IMR-90 (cell line): Measurements from ENCODE around the gene ACTA2. TPM values are rescaled to one million over a fixed set of nuclear protein-coding genes. Genes with fewer than 3 reads are reported as not detected.

Experiments used
- ATAC-seq: fragments of 200-7000 bp; cut with Tn5 transposase; 2 replicates; pipeline ENCODE4 v1.9.1; 2020; ENCODE audit warnings: low read depth, mild to moderate bottlenecking, moderate library complexity
- BruUV-seq: library from RNA; stranded (reverse); fragments of 400-500 nt; replicated peaks from 2 replicates; lab custom pipeline; 2021; lab: Mats Ljungman, UMichigan
- CTCF ChIA-PET: fragments of 300-600 bp; formaldehyde crosslinking; extraction: SDS; loops from one replicate; lab custom pipeline; 2021; ENCODE audit warnings: antibody characterized with exemption; lab: Yijun Ruan, JAX
- POLR2A ChIA-PET: fragments of 300-600 bp; sonication (Branson Sonifier 250); formaldehyde crosslinking; loops from one replicate; lab custom pipeline; 2022; ENCODE audit warnings: antibody characterized with exemption; ENCODE audit not compliant: unreplicated experiment; lab: Charles Lee
- DNase-seq: peaks from one replicate; pipeline ENCODE4 v3.0.0; 2013
- H2AFZ ChIP-seq: replicated peaks from 2 replicates; pipeline ENCODE3; 2013; ENCODE audit warnings: low read length, mild to moderate bottlenecking; ENCODE audit not compliant: poor library complexity
- H2AK5ac ChIP-seq: 2 replicates; pipeline ENCODE4 v1.6.1; 2013; ENCODE audit warnings: low read depth, low read length, inconsistent platforms
- H2AK9ac ChIP-seq: replicated peaks from 2 replicates; pipeline ENCODE3; 2013; ENCODE audit warnings: mild to moderate bottlenecking, low read depth, low read length, moderate library complexity; ENCODE audit not compliant: poor library complexity
- H2BK120ac ChIP-seq: 2 replicates; pipeline ENCODE4 v1.6.1; 2013; ENCODE audit warnings: low read depth, low read length, inconsistent platforms
- H2BK15ac ChIP-seq: 3 replicates; pipeline ENCODE4 v1.6.1; 2013; ENCODE audit warnings: low read depth, low read length, inconsistent platforms
- H2BK20ac ChIP-seq: 2 replicates; pipeline ENCODE4 v1.6.1; 2013; ENCODE audit warnings: low read depth, mild to moderate bottlenecking, inconsistent platforms, low read length, moderate library complexity
- H2BK5ac ChIP-seq: 2 replicates; pipeline ENCODE4 v1.6.1; 2013; ENCODE audit warnings: mild to moderate bottlenecking, low read depth, low read length, inconsistent platforms; ENCODE audit not compliant: poor library complexity, severe bottlenecking
- H3K14ac ChIP-seq: replicated peaks from 2 replicates; pipeline ENCODE4 v1.6.1; 2013; ENCODE audit warnings: low read depth, low read length, inconsistent platforms
- H3K18ac ChIP-seq: 2 replicates; pipeline ENCODE4 v1.6.1; 2013; ENCODE audit warnings: low read depth, low read length, control low read depth
- H3K23ac ChIP-seq: 2 replicates; pipeline ENCODE4 v1.6.1; 2013; ENCODE audit warnings: low read depth, low read length, inconsistent platforms
- H3K27ac ChIP-seq: 2 replicates; pipeline ENCODE4 v1.5.1; 2013; ENCODE audit warnings: mild to moderate bottlenecking, control low read depth, low read length; ENCODE audit not compliant: insufficient read depth
- H3K27me3 ChIP-seq: 2 replicates; pipeline ENCODE4 v1.6.1; 2013; ENCODE audit warnings: low read length; ENCODE audit not compliant: control insufficient read depth, insufficient read depth
- H3K36me3 ChIP-seq: 2 replicates; pipeline ENCODE4 v1.6.1; 2013; ENCODE audit warnings: low read length, mixed read lengths; ENCODE audit not compliant: control insufficient read depth, insufficient read depth
- H3K4ac ChIP-seq: 2 replicates; pipeline ENCODE4 v1.6.1; 2013; ENCODE audit warnings: low read depth, low read length, inconsistent platforms
- H3K4me1 ChIP-seq: 2 replicates; pipeline ENCODE4 v1.6.1; 2013; ENCODE audit warnings: low read length, mixed read lengths; ENCODE audit not compliant: control insufficient read depth, insufficient read depth
- H3K4me2 ChIP-seq: 2 replicates; pipeline ENCODE4 v1.6.1; 2013; ENCODE audit warnings: low read depth, mild to moderate bottlenecking, control low read depth, low read length, moderate library complexity
- H3K4me3 ChIP-seq: 2 replicates; pipeline ENCODE4 v1.5.1; 2013; ENCODE audit warnings: low read depth, mild to moderate bottlenecking, control low read depth, low read length, moderate library complexity; ENCODE audit not compliant: insufficient read depth
- H3K56ac ChIP-seq: 2 replicates; pipeline ENCODE4 v1.6.1; 2013; ENCODE audit warnings: low read length, inconsistent platforms; ENCODE audit not compliant: insufficient read depth; ENCODE audit errors: extremely low read depth
- H3K79me1 ChIP-seq, 2 experiments: 2 replicates each; pipeline ENCODE4 v1.6.1; 2013; ENCODE audit warnings: low read length in 2 of 2, inconsistent platforms in 1 of 2, low read depth in 1 of 2
- H3K9ac ChIP-seq: 2 replicates; pipeline ENCODE4 v1.6.1; 2013; ENCODE audit warnings: low read depth, low read length, control low read depth
- H3K9me1 ChIP-seq: 2 replicates; pipeline ENCODE4 v1.6.1; 2013; ENCODE audit warnings: low read length, inconsistent platforms; ENCODE audit not compliant: insufficient read depth
- H3K9me3 ChIP-seq: 2 replicates; pipeline ENCODE4 v1.6.1; 2013; ENCODE audit warnings: low read length; ENCODE audit not compliant: control insufficient read depth, insufficient read depth
- H4K20me1 ChIP-seq: 2 replicates; pipeline ENCODE4 v1.6.1; 2013; ENCODE audit warnings: low read length, inconsistent platforms; ENCODE audit not compliant: insufficient read depth
- H4K5ac ChIP-seq: 2 replicates; pipeline ENCODE4 v1.6.1; 2013; ENCODE audit warnings: mild to moderate bottlenecking, low read depth, low read length, control low read depth
- H4K8ac ChIP-seq, 2 experiments: 2 replicates each; pipeline ENCODE4 v1.6.1; 2013; ENCODE audit warnings: low read depth in 2 of 2, low read length in 2 of 2, control low read depth in 1 of 2, inconsistent platforms in 1 of 2
- H4K91ac ChIP-seq: 2 replicates; pipeline ENCODE4 v1.6.1; 2013; ENCODE audit warnings: low read depth, low read length, inconsistent platforms; ENCODE audit not compliant: insufficient read depth
- RCOR1 ChIP-seq: IDR thresholded peaks from 2 replicates; pipeline ENCODE4 v1.6.1; 2012; ENCODE audit warnings: mild to moderate bottlenecking, low read length, improper control_type of control experiment; ENCODE audit not compliant: insufficient replicate concordance
- SMC3 ChIP-seq: fragments of 150-350 bp; IDR thresholded peaks from 2 replicates; pipeline ENCODE4 v1.6.1; 2016; ENCODE audit warnings: low read depth, mild to moderate bottlenecking, antibody characterized with exemption, low read length, moderate library complexity
- WGBS, 2 experiments: methylation state at CpG; one replicate each; pipeline versions ENCODE4 v1.1.5 to v1.1.7; 2013; ENCODE audit warnings: missing lambda C conversion rate in 2 of 2; ENCODE audit not compliant: insufficient read length in 1 of 2; ENCODE audit errors: extremely low coverage in 2 of 2; 5-methylcytosine and 5-hydroxymethylcytosine counted together
- dilution Hi-C: fragments of 300-500 bp; cut with HindIII; formaldehyde crosslinking; loops from one replicate; pipeline ENCODE4 v1.14.3; 2018; ENCODE audit warnings: low sequenced_read_pairs; ENCODE audit not compliant: unreplicated experiment
- in situ Hi-C: fragments of 300-500 bp; cut with MboI; formaldehyde crosslinking; loops from 3 replicates; pipeline ENCODE4 v1.14.3; 2019; ENCODE audit warnings: low sequenced_read_pairs, inconsistent platforms, mixed read lengths
- intact Hi-C: fragments of 100-400 bp; cut with micrococcal nuclease; formaldehyde crosslinking; loops from 2 replicates; pipeline ENCODE4 v1.10.0; 2022
- polyA plus RNA-seq, 3 experiments: library from polyadenylated mRNA; depleted of rRNA; stranded (reverse); fragments of >200 nt; gene quantifications; 2 replicates each; pipeline ENCODE4 v1.2.3, GENCODE V29; 2012; ENCODE audit warnings: low replicate concordance in 1 of 3
- total RNA-seq: library from RNA; depleted of rRNA; stranded (reverse); fragments of >200 nt; gene quantifications from 2 replicates; pipeline ENCODE4 v1.2.3, GENCODE V29; 2012

Gene ACTA2
- total and polyA plus RNA-seq, 2 of the 4 experiments (the other 2 are of a cell fraction): 978 to 1,235 TPM

DNA sequence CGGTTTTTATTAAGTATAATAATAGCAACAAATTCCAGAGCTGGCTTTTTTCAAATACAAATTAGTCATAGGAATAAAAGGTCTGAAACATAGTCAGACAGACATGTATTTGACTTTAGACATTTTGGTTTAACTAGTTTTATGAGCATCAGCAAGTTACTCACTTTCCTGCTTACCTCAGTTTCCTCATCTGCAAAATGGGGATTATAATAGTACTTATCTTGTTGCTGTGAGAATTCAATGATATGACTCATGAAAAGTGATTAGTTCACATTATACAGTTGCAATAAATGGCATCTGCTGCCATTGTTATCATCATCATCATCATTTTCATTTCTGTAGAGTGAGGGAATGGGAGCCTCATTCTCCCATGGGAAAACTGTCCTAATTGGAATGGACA lies 33.5 kb downstream of the ACTA2 start:
- Histone ChIP-seq H3K9me1 (peaks cover 17% of the 10 kb centered on the region), H3K36me3 (peaks cover 15% of the 10 kb centered on the region), H4K91ac (peak overlapping the region; percentile 53; the same call in 1 of the 2 replicates), H2AK9ac (no peak overlapping the region), H3K27me3 (no peaks in the 10 kb centered on the region), H2AK5ac (peak overlapping the region; percentile 57), H3K79me1 (peaks cover 25 to 54% of the 10 kb centered on the region in 2 experiments), H2BK20ac (peak overlapping the region; percentile 96), H3K9ac (no peak overlapping the region), H2AFZ (no peak overlapping the region), H2BK120ac (peak overlapping the region; percentile 91), H3K18ac (peak overlapping the region; percentile 97), H3K9me3 (no peaks in the 10 kb centered on the region), H4K5ac (peak overlapping the region; percentile 72; the same call in 1 of the 2 replicates), H3K4me3 (no peak overlapping the region), H2BK15ac (peak overlapping the region; percentile 51; the same call in 2 of the 3 replicates), H3K4ac (peak overlapping the region; percentile 89), H3K27ac (peak overlapping the region; percentile 63; the same call in 1 of the 2 replicates), H2BK5ac (peak overlapping the region; percentile 83), H4K20me1 (no peaks in the 10 kb centered on the region), H3K4me1 (peaks cover 32% of the 10 kb centered on the region), H3K23ac (peak overlapping the region; percentile 83), H4K8ac (peak overlapping the region; percentile 7 to 61; a peak in 3 of 4 replicates), H3K56ac (peak overlapping the region; percentile 10; the same call in 1 of the 2 replicates), H3K4me2 (no peak overlapping the region), H3K14ac (peak overlapping the region; percentile 71)
- in situ Hi-C loops (no loop called here), dilution Hi-C loops (no loop called here), intact Hi-C loops (no loop called here)
- TF ChIP-seq SMC3 (no peak), RCOR1 (peak; percentile 80)
- ChIA-PET CTCF (interaction anchor here (1.6 kb wide), 1 partner anchor 16 kb away, joined by 4 read pairs; no protein-coding TSS in a partner anchor), POLR2A (no interaction called here)
- ATAC-seq (no peak), DNase-seq (no peak)
- BruUV-seq: no TSS peak
- WGBS, 2 experiments: no CpG with 5 or more reads among the region's 1 CpG
